ENCODE data around the gene MCM6. TPM values are rescaled to one million over a fixed set of nuclear protein-coding genes. Genes with fewer than 3 reads are reported as not detected.
"Not testable (repeated sequence)": the region's sequence is repeated elsewhere in the genome, so short reads cannot be mapped to it uniquely, and the experiment has no call there.

MCM6 gene
- total and polyA plus RNA-seq, 4 donors, result 5.0 to 17.9 (median 9.3) TPM

GRCh38 chr2:135882415-135882814 lies 6.2 kb upstream of the MCM6 start:
- DNase-seq (no peak), ATAC-seq (ENCODE audit: low FRiP score) (no peak)
- Histone ChIP-seq H3K27ac (ENCODE audit: low read depth in 1 of 2, low read length in 2 of 2) (no peak overlapping the region), H3K27me3 (ENCODE audit: control insufficient read depth in 1 of 2, insufficient read depth in 2 of 2, low read length in 1 of 2) (no peaks in the 10 kb centered on the region), H3K36me3 (ENCODE audit: control insufficient read depth in 1 of 2, insufficient read depth in 2 of 2, low read length in 1 of 2) (no peaks in the 10 kb centered on the region), H3K4me3 (ENCODE audit: low read length in 2 of 2) (no peak overlapping the region), H3K4me1 (ENCODE audit: control insufficient read depth in 1 of 2, insufficient read depth in 2 of 2, low read length in 2 of 2) (no peaks in the 10 kb centered on the region), H3K9me3 (ENCODE audit: control insufficient read depth, low read length) (no peaks in the 10 kb centered on the region)
- 62% methylated on average over 3 of the region's 3 CpGs for WGBS, 2 donors
- intact Hi-C loops (cut with DNase I), result no loop called here

GRCh38 chr2:135876770-135877169 lies 527 bp upstream of the MCM6 start:
- not testable (repeated sequence) for DNase-seq; H3K9me3 ChIP-seq (ENCODE audit: control insufficient read depth, low read length); H3K36me3 ChIP-seq (ENCODE audit: control insufficient read depth in 1 of 2, insufficient read depth in 2 of 2, low read length in 1 of 2); H3K27me3 ChIP-seq (ENCODE audit: control insufficient read depth in 1 of 2, insufficient read depth in 2 of 2, low read length in 1 of 2); H3K27ac ChIP-seq (ENCODE audit: low read depth in 1 of 2, low read length in 2 of 2); H3K4me1 ChIP-seq (ENCODE audit: control insufficient read depth in 1 of 2, insufficient read depth in 2 of 2, low read length in 2 of 2)
- intact Hi-C loops (cut with DNase I), result loop anchor here (5.0 to 10.0 kb wide), 3 partner anchors 111 to 962 kb away; partner anchors contain the start of genes CCNT2 (in 1 of the 2), DARS1 (in 1 of the 2) and UBXN4 (in 1 of the 2)
- H3K4me3 ChIP-seq (ENCODE audit: low read length in 2 of 2), result peak overlapping the region in 1 of 2 donors; percentile 70
- 87 to 88% methylated on average over 15 of the region's 15 CpGs for WGBS, 2 donors
- ATAC-seq (ENCODE audit: low FRiP score), result peak; percentile 5

GRCh38 chr2:135875491-135876065 lies 665 bp downstream of the MCM6 start:
- DNase-seq (peak; percentile 68 to 84), ATAC-seq (ENCODE audit: low FRiP score) (peak; percentile 63)
- Histone ChIP-seq H3K4me3 (ENCODE audit: low read length in 2 of 2) (peak overlapping the region; percentile 51 to 70), H3K4me1 (ENCODE audit: control insufficient read depth in 1 of 2, insufficient read depth in 2 of 2, low read length in 2 of 2) (no peaks in the 10 kb centered on the region), H3K36me3 (ENCODE audit: control insufficient read depth in 1 of 2, insufficient read depth in 2 of 2, low read length in 1 of 2) (peaks cover 0 to 2% of the 10 kb centered on the region in 2 donors), H3K27ac (ENCODE audit: low read depth in 1 of 2, low read length in 2 of 2) (peak overlapping the region in 1 of 2 donors; percentile 7), H3K27me3 (ENCODE audit: control insufficient read depth in 1 of 2, insufficient read depth in 2 of 2, low read length in 1 of 2) (no peaks in the 10 kb centered on the region), H3K9me3 (ENCODE audit: control insufficient read depth, low read length) (no peaks in the 10 kb centered on the region)
- intact Hi-C loops (cut with DNase I), result loop anchor here (5.0 to 10.0 kb wide), 3 partner anchors 112 to 961 kb away; partner anchors contain the start of genes CCNT2 (in 1 of the 2), DARS1 (in 1 of the 2) and UBXN4 (in 1 of the 2)
- 0 to 1% methylated on average over 25 to 26 of the region's 26 CpGs for WGBS, 2 donors

- no peaks in the 10 kb centered on the region for H3K9me3 ChIP-seq (ENCODE audit: control insufficient read depth, low read length)
- H3K4me3 ChIP-seq (ENCODE audit: low read length in 2 of 2), result peak overlapping the region in 1 of 2 donors; percentile 70
- H3K36me3 ChIP-seq (ENCODE audit: control insufficient read depth in 1 of 2, insufficient read depth in 2 of 2, low read length in 1 of 2), result peaks cover 0 to 2% of the 10 kb centered on the region in 2 donors
- no peaks in the 10 kb centered on the region for H3K4me1 ChIP-seq (ENCODE audit: control insufficient read depth in 1 of 2, insufficient read depth in 2 of 2, low read length in 2 of 2)
- no peak overlapping the region for H3K27ac ChIP-seq (ENCODE audit: low read depth in 1 of 2, low read length in 2 of 2)
- intact Hi-C loops (cut with DNase I), result loop anchor here (5.0 to 10.0 kb wide), 3 partner anchors 112 to 960 kb away; partner anchors contain the start of genes CCNT2 (in 1 of the 2), DARS1 (in 1 of the 2) and UBXN4 (in 1 of the 2)
- 75 to 77% methylated on average over 19 of the region's 19 CpGs for WGBS, 2 donors
- no peak for DNase-seq
- no peaks in the 10 kb centered on the region for H3K27me3 ChIP-seq (ENCODE audit: control insufficient read depth in 1 of 2, insufficient read depth in 2 of 2, low read length in 1 of 2)
- no peak for ATAC-seq (ENCODE audit: low FRiP score)
These were observed 1.4 kb downstream of the MCM6 start for GRCh38 chr2:135874777-135875365.

GRCh38 chr2:135870571-135870970 lies 5.7 kb downstream of the MCM6 start:
- Histone ChIP-seq H3K27ac (ENCODE audit: low read depth in 1 of 2, low read length in 2 of 2) (no peak overlapping the region), H3K4me1 (ENCODE audit: control insufficient read depth in 1 of 2, insufficient read depth in 2 of 2, low read length in 2 of 2) (no peaks in the 10 kb centered on the region), H3K27me3 (ENCODE audit: control insufficient read depth in 1 of 2, insufficient read depth in 2 of 2, low read length in 1 of 2) (no peaks in the 10 kb centered on the region), H3K4me3 (ENCODE audit: low read length in 2 of 2) (no peak overlapping the region), H3K36me3 (ENCODE audit: control insufficient read depth in 1 of 2, insufficient read depth in 2 of 2, low read length in 1 of 2) (peaks cover 5 to 9% of the 10 kb centered on the region in 2 donors), H3K9me3 (ENCODE audit: control insufficient read depth, low read length) (no peaks in the 10 kb centered on the region)
- intact Hi-C loops (cut with DNase I), result loop anchor here in 1 of 2 donors (10.0 kb wide), 1 partner anchor 956 kb away; the partner anchor contains the start of gene CCNT2
- 91 to 98% methylated on average over 1 of the region's 1 CpG for WGBS, 2 donors
- DNase-seq, result no peak
- no peak for ATAC-seq (ENCODE audit: low FRiP score)

- intact Hi-C loops (cut with DNase I), result no loop called here
- H3K4me1 ChIP-seq (ENCODE audit: control insufficient read depth in 1 of 2, insufficient read depth in 2 of 2, low read length in 2 of 2), result peaks cover 0 to 1% of the 10 kb centered on the region in 2 donors
- DNase-seq, result no peak
- no peak overlapping the region for H3K4me3 ChIP-seq (ENCODE audit: low read length in 2 of 2)
- peaks cover 5 to 7% of the 10 kb centered on the region in 2 donors for H3K36me3 ChIP-seq (ENCODE audit: control insufficient read depth in 1 of 2, insufficient read depth in 2 of 2, low read length in 1 of 2)
- H3K27me3 ChIP-seq (ENCODE audit: control insufficient read depth in 1 of 2, insufficient read depth in 2 of 2, low read length in 1 of 2), result no peaks in the 10 kb centered on the region
- ATAC-seq (ENCODE audit: low FRiP score), result no peak
- no peaks in the 10 kb centered on the region for H3K9me3 ChIP-seq (ENCODE audit: control insufficient read depth, low read length)
- 50 to 57% methylated on average over 6 of the region's 6 CpGs for WGBS, 2 donors
- H3K27ac ChIP-seq (ENCODE audit: low read depth in 1 of 2, low read length in 2 of 2), result peak overlapping the region in 1 of 2 donors; percentile 44
These were observed 13.0 kb downstream of the MCM6 start for GRCh38 chr2:135863233-135863632.

- ATAC-seq (ENCODE audit: low FRiP score), result no peak
- H3K36me3 ChIP-seq (ENCODE audit: control insufficient read depth in 1 of 2, insufficient read depth in 2 of 2, low read length in 1 of 2), result peaks cover 5 to 7% of the 10 kb centered on the region in 2 donors
- no peak overlapping the region for H3K27ac ChIP-seq (ENCODE audit: low read depth in 1 of 2, low read length in 2 of 2)
These were observed 13.5 kb downstream of the MCM6 start for GRCh38 chr2:135862718-135863117.

GRCh38 chr2:135853401-135853800 lies 22.8 kb downstream of the MCM6 start:
- ATAC-seq (ENCODE audit: low FRiP score), result no peak
- intact Hi-C loops (cut with DNase I), result no loop called here
- H3K4me3 ChIP-seq (ENCODE audit: low read length in 2 of 2), result no peak overlapping the region
- DNase-seq, result no peak
- peaks cover 0 to 6% of the 10 kb centered on the region in 2 donors for H3K36me3 ChIP-seq (ENCODE audit: control insufficient read depth in 1 of 2, insufficient read depth in 2 of 2, low read length in 1 of 2)
- H3K4me1 ChIP-seq (ENCODE audit: control insufficient read depth in 1 of 2, insufficient read depth in 2 of 2, low read length in 2 of 2), result no peaks in the 10 kb centered on the region
- H3K27me3 ChIP-seq (ENCODE audit: control insufficient read depth in 1 of 2, insufficient read depth in 2 of 2, low read length in 1 of 2), result no peaks in the 10 kb centered on the region
- H3K27ac ChIP-seq (ENCODE audit: low read depth in 1 of 2, low read length in 2 of 2), result no peak overlapping the region
- no peaks in the 10 kb centered on the region for H3K9me3 ChIP-seq (ENCODE audit: control insufficient read depth, low read length)

More at GRCh38 chr2:135862718-135863117, 13.5 kb downstream of the MCM6 start:
- intact Hi-C loops (cut with DNase I), result no loop called here
- no peaks in the 10 kb centered on the region for H3K27me3 ChIP-seq (ENCODE audit: control insufficient read depth in 1 of 2, insufficient read depth in 2 of 2, low read length in 1 of 2)
- H3K9me3 ChIP-seq (ENCODE audit: control insufficient read depth, low read length), result no peaks in the 10 kb centered on the region
- H3K4me1 ChIP-seq (ENCODE audit: control insufficient read depth in 1 of 2, insufficient read depth in 2 of 2, low read length in 2 of 2), result peaks cover 0 to 1% of the 10 kb centered on the region in 2 donors
- 76 to 78% methylated on average over 4 of the region's 4 CpGs for WGBS, 2 donors
- H3K4me3 ChIP-seq (ENCODE audit: low read length in 2 of 2), result no peak overlapping the region
- no peak for DNase-seq

GRCh38 chr2:135851858-135852257 lies 24.4 kb downstream of the MCM6 start:
- intact Hi-C loops (cut with DNase I), result no loop called here
- no peak for DNase-seq
- Histone ChIP-seq H3K27ac (ENCODE audit: low read depth in 1 of 2, low read length in 2 of 2) (no peak overlapping the region), H3K9me3 (ENCODE audit: control insufficient read depth, low read length) (no peaks in the 10 kb centered on the region), H3K4me3 (ENCODE audit: low read length in 2 of 2) (no peak overlapping the region), H3K4me1 (ENCODE audit: control insufficient read depth in 1 of 2, insufficient read depth in 2 of 2, low read length in 2 of 2) (no peaks in the 10 kb centered on the region), H3K36me3 (ENCODE audit: control insufficient read depth in 1 of 2, insufficient read depth in 2 of 2, low read length in 1 of 2) (peaks cover 2 to 3% of the 10 kb centered on the region in 2 donors), H3K27me3 (ENCODE audit: control insufficient read depth in 1 of 2, insufficient read depth in 2 of 2, low read length in 1 of 2) (no peaks in the 10 kb centered on the region)
- ATAC-seq (ENCODE audit: low FRiP score), result no peak
